Lung (tissue), 12 donors: ENCODE measurements around the gene FAM229B. TPM values are rescaled to one million over a fixed set of nuclear protein-coding genes. Genes with fewer than 3 reads are reported as not detected.

Experiments used
- ATAC-seq: fragments of 200-7000 bp; cut with Tn5 transposase; one replicate; pipeline ENCODE4 v1.9.1; 2020; ENCODE audit warnings: moderate number of reproducible peaks; ENCODE audit not compliant: insufficient read depth, low FRiP score
- DNase-seq, 3 donors: peaks; one replicate each; pipeline ENCODE4 v3.0.0-alpha.2; 2013 to 2017
- H3K27ac ChIP-seq, 2 donors: one replicate each; pipeline ENCODE4 v1.5.1; 2013; ENCODE audit warnings: mild to moderate bottlenecking in 2 of 2, moderate library complexity in 2 of 2, control low read depth in 1 of 2, inconsistent platforms in 1 of 2, low read depth in 1 of 2, low read length in 1 of 2
- H3K27me3 ChIP-seq, 3 donors: one replicate each; pipeline ENCODE4 v1.5.1; 2013; ENCODE audit warnings: low read length in 2 of 3; ENCODE audit not compliant: control insufficient read depth in 3 of 3, insufficient read depth in 3 of 3
- H3K36me3 ChIP-seq, 4 donors: one replicate each; pipeline ENCODE4 v1.5.1; 2013; ENCODE audit warnings: low read length in 4 of 4, mild to moderate bottlenecking in 1 of 4, moderate library complexity in 1 of 4; ENCODE audit not compliant: control insufficient read depth in 4 of 4, insufficient read depth in 4 of 4
- H3K4me1 ChIP-seq, 5 donors: one replicate each; pipeline ENCODE4 v1.5.1; 2013; ENCODE audit warnings: low read length in 5 of 5, mild to moderate bottlenecking in 2 of 5, moderate library complexity in 1 of 5; ENCODE audit not compliant: control insufficient read depth in 5 of 5, insufficient read depth in 5 of 5
- H3K4me3 ChIP-seq: one replicate; pipeline ENCODE4 v1.5.1; 2013; ENCODE audit warnings: mild to moderate bottlenecking, control low read depth, moderate library complexity
- H3K9ac ChIP-seq, 2 donors: one replicate each; pipeline ENCODE4 v1.5.1; 2013; ENCODE audit warnings: low read length in 2 of 2, control low read depth in 1 of 2; ENCODE audit not compliant: insufficient read depth in 1 of 2
- H3K9me3 ChIP-seq, 4 donors: one replicate each; pipeline ENCODE4 v1.5.1; 2013; ENCODE audit warnings: low read length in 3 of 4, mild to moderate bottlenecking in 1 of 4, moderate library complexity in 1 of 4; ENCODE audit not compliant: control insufficient read depth in 4 of 4, insufficient read depth in 3 of 4
- CTCF ChIP-seq: IDR thresholded peaks from 2 replicates; pipeline ENCODE4 v1.5.1; 2012; ENCODE audit warnings: mild to moderate bottlenecking; ENCODE audit errors: control extremely low read depth, extremely low read depth
- WGBS, 2 donors: extraction: QIAGEN DNeasy Blood & Tissue Kit; methylation state at CpG; one replicate each; pipeline ENCODE4 v1.1.7; 2013; 5-methylcytosine and 5-hydroxymethylcytosine counted together
- polyA plus RNA-seq, 2 donors: library from polyadenylated mRNA; stranded (reverse); fragments of 200-250 nt; gene quantifications; one replicate each; pipeline ENCODE4 v1.2.1, GENCODE V29; 2013
- total RNA-seq, 2 donors: library from RNA; depleted of rRNA in 1 of 2; stranded (reverse); fragments of >200 nt in 1 of 2; gene quantifications; one replicate each; pipeline ENCODE4 v1.2.1, GENCODE V29; 2014 to 2021
- donor health status: control.
- donor health status: control.
- donor health status: Bipolar disorder and iron deficiency.
- donor health status: healthy.
- donor health status: DM: yes; HTN: yes; CAD: no.

FAM229B gene
- total and polyA plus RNA-seq, 4 donors, result 16.5 to 35.6 (median 26.0) TPM

- ATAC-seq (no peak), DNase-seq (no peak)
- 95% methylated on average over 4 of the region's 4 CpGs for WGBS, 2 donors
- no peaks in the 10 kb centered on the region for H3K36me3 ChIP-seq
- H3K27me3 ChIP-seq, result no peaks in the 10 kb centered on the region
- TF ChIP-seq CTCF, result no peak
- H3K4me3 ChIP-seq, result no peak overlapping the region
- no peak overlapping the region for H3K27ac ChIP-seq
- H3K9me3 ChIP-seq, result no peaks in the 10 kb centered on the region
- peaks cover 0 to 4% (median 0%) of the 10 kb centered on the region in 5 donors for H3K4me1 ChIP-seq
- H3K9ac ChIP-seq, result no peak overlapping the region
These were observed 25.8 kb upstream of the FAM229B start for GRCh38 chr6:112061605-112062004.

DNA sequence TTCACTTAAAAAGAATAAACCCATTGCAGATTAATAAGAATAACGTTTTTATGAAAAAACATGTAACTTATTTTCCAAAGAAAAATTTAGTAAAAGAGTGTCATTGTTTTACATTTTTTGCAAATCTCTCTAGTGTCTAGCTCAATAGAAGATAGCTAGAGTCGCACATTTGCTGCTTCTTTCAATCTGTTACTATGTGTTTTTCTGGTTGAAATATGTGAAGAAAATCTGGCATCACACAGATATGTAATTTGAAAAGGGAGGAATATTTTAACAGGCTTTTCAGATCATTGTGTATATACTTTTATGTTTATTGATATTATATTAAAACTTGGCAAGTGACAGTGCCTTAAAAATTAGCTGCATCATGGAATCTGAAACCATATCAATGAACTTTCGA, 24.4 kb upstream of the FAM229B start:
- Histone ChIP-seq H3K27me3 (no peaks in the 10 kb centered on the region), H3K27ac (no peak overlapping the region), H3K36me3 (no peaks in the 10 kb centered on the region), H3K9ac (no peak overlapping the region), H3K9me3 (no peaks in the 10 kb centered on the region), H3K4me3 (no peak overlapping the region), H3K4me1 (peaks cover 0 to 4% (median 0%) of the 10 kb centered on the region in 5 donors)
- no peak for TF ChIP-seq CTCF
- DNase-seq (no peak), ATAC-seq (no peak)
- 88 to 94% methylated on average over 3 of the region's 3 CpGs for WGBS, 2 donors

GRCh38 chr6:112065426-112065986, 21.9 kb upstream of the FAM229B start:
- DNase-seq (peak in 2 of 3 donors; percentile 33 to 41), ATAC-seq (no peak)
- WGBS, 2 donors, result 50 to 67% methylated on average over 6 of the region's 6 CpGs
- no peak for TF ChIP-seq CTCF
- H3K9me3 ChIP-seq, result no peaks in the 10 kb centered on the region
- H3K27me3 ChIP-seq, result no peaks in the 10 kb centered on the region
- no peak overlapping the region for H3K9ac ChIP-seq
- no peak overlapping the region for H3K27ac ChIP-seq
- peaks cover 0 to 3% (median 2%) of the 10 kb centered on the region in 4 donors for H3K36me3 ChIP-seq
- H3K4me1 ChIP-seq, result peaks cover 0 to 4% (median 0%) of the 10 kb centered on the region in 5 donors
- no peak overlapping the region for H3K4me3 ChIP-seq

GRCh38 chr6:112066606-112067005, 20.8 kb upstream of the FAM229B start:
- H3K27me3 ChIP-seq, result no peaks in the 10 kb centered on the region
- H3K4me1 ChIP-seq, result peaks cover 0 to 4% (median 0%) of the 10 kb centered on the region in 5 donors
- DNase-seq, result no peak
- H3K9ac ChIP-seq, result no peak overlapping the region
- TF ChIP-seq CTCF, result no peak
- no peak for ATAC-seq
- no peak overlapping the region for H3K4me3 ChIP-seq
- no peak overlapping the region for H3K27ac ChIP-seq
- WGBS, 2 donors, result 63 to 76% methylated on average over 3 of the region's 3 CpGs
- peaks cover 0 to 6% (median 2%) of the 10 kb centered on the region in 4 donors for H3K36me3 ChIP-seq
- H3K9me3 ChIP-seq, result no peaks in the 10 kb centered on the region
